ENCODE results near the gene NHP2.

The NHP2 gene

DNA sequence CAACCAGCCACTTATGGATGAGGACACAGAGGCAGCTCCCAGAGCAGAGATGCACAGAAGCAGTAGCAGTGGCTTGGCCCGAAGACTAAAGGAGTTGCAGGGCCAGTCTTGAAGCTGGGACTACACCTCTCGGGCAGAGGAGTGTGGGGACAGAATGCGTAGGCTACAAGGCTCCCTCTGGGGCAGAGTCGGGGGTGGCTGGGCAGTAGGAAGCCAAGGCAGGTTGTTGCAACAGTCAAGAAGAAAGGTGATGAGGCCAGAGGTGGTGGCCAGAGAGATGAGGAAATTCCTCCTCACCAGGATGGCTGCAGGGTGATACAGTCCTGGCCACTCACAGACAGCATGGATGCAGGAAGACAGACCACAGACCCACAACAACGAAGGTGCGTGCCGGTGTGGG is 45.2 kb downstream of the NHP2 start:
- H3K27ac ChIP-seq: no peak overlapping the region
- no peaks in the 10 kb centered on the region for H3K9me3 ChIP-seq
- TF ChIP-seq, protein P1, sequence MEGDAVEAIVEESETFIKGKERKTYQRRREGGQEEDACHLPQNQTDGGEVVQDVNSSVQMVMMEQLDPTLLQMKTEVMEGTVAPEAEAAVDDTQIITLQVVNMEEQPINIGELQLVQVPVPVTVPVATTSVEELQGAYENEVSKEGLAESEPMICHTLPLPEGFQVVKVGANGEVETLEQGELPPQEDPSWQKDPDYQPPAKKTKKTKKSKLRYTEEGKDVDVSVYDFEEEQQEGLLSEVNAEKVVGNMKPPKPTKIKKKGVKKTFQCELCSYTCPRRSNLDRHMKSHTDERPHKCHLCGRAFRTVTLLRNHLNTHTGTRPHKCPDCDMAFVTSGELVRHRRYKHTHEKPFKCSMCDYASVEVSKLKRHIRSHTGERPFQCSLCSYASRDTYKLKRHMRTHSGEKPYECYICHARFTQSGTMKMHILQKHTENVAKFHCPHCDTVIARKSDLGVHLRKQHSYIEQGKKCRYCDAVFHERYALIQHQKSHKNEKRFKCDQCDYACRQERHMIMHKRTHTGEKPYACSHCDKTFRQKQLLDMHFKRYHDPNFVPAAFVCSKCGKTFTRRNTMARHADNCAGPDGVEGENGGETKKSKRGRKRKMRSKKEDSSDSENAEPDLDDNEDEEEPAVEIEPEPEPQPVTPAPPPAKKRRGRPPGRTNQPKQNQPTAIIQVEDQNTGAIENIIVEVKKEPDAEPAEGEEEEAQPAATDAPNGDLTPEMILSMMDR (IDR thresholded peaks at IDR 0.05): no peak
- H3K27me3 ChIP-seq: peaks cover 49% of the 10 kb centered on the region
- H3K4me3 ChIP-seq (ENCODE audit: low read depth in 1 of 2, low read length in 1 of 2): no peak overlapping the region
- no peaks in the 10 kb centered on the region for H3K36me3 ChIP-seq
- peaks cover 15 to 16% of the 10 kb centered on the region in 2 experiments for H3K4me1 ChIP-seq (ENCODE audit: control insufficient read depth in 1 of 2, insufficient read depth in 1 of 2, low read depth in 1 of 2, low read length in 1 of 2)

DNA sequence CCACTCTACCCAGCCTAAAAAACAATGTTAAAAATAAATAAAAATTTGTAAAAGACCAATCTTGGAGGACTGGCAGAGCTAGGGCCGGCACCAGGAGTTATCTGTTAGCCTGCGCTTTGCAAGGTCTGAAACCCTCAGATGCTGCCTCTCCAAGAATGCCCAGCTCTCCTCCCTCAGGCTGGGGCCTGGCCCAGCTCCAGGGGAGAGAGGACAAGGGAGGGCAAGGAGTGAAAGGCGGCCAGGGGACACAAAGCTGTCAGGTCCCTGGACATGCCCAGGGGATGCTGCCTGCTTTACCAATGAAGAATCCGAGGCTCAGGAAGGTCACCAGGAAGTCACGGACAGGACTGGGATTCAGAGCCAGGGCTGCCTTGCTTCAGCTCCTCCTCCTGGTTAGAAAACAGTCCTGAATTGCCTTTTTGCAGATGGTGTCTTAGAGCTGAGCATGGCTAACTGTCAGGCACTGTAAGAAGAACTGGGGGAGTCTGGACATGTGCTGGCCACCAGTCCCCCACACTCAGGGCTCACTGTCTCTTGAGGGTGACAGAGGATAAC is 45.9 kb downstream of the NHP2 start:
- H3K27me3 ChIP-seq: peaks cover 43% of the 10 kb centered on the region
- TF ChIP-seq, protein P1 (IDR thresholded peaks at IDR 0.05): no peak

DNA sequence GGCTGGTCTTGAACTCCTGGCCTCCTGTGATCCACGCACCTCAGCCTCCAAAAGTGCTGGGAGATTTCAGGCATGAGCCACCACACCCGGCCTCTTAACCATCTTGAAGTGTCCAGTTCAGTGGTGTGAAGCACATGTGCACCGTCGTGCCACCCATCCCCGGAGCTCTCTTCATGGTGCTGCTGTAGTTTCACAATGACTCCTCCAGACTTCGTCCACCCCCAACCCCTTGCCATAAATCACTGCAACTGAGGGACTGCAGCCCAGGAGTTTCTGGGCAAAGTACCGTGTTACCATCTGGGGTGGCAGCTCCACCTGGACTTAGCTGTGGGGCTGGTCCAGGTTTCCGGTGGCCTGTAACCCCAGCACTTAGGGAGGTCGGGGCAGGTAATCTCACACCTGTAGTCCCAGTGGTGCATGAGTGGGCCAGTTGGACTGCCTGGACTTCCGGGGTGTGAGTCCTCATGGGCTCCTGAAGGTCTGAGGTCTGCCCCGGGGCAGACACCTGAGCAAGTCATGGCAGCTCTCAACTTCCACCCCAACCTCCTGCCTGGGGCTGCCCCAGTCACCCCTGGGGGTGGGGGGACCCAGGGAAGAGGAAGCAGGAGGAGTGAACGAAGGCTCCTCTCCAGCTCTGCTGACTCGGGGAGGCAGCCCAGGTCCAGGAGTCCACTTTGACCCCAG is 47.0 kb downstream of the NHP2 start:
- Histone ChIP-seq H3K27me3 (peaks cover 31% of the 10 kb centered on the region), H3K36me3 (no peaks in the 10 kb centered on the region), H3K9me3 (no peaks in the 10 kb centered on the region), H3K4me3 (ENCODE audit: low read depth in 1 of 2, low read length in 1 of 2) (no peak overlapping the region), H3K4me1 (ENCODE audit: control insufficient read depth in 1 of 2, insufficient read depth in 1 of 2, low read depth in 1 of 2, low read length in 1 of 2) (peaks cover 10 to 11% of the 10 kb centered on the region in 2 experiments), H3K27ac (no peak overlapping the region)
- TF ChIP-seq, protein P1 (IDR thresholded peaks at IDR 0.05): no peak

More for the DNA sequence above, 45.9 kb downstream of the NHP2 start:
- H3K4me3 ChIP-seq (ENCODE audit: low read depth in 1 of 2, low read length in 1 of 2): no peak overlapping the region
- H3K36me3 ChIP-seq: no peaks in the 10 kb centered on the region
- H3K9me3 ChIP-seq: no peaks in the 10 kb centered on the region
- H3K27ac ChIP-seq: no peak overlapping the region
- H3K4me1 ChIP-seq (ENCODE audit: control insufficient read depth in 1 of 2, insufficient read depth in 1 of 2, low read depth in 1 of 2, low read length in 1 of 2): peaks cover 10 to 12% of the 10 kb centered on the region in 2 experiments

DNA sequence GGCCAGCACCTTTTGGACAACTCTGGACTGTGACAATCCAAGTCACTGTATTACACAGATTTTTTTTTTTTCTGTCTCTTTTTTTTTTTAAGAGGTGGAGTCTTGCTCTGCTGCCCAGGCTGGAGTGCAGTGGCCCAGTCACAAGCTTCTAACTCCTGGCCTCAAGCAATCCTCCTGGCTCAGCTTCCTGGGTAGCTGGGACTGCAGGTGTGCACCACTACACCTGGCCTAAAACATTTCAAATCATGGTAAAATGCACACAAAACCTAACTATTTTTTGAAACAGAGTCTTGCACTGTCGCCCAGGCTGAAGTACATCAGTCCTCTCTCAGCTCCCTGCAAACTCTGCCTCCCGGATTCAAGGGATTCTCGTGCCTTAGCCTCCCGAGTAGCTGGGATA is 47.6 kb downstream of the NHP2 start:
- Histone ChIP-seq H3K9me3 (no peaks in the 10 kb centered on the region), H3K27ac (no peak overlapping the region), H3K4me1 (ENCODE audit: control insufficient read depth in 1 of 2, insufficient read depth in 1 of 2, low read depth in 1 of 2, low read length in 1 of 2) (peaks cover 10 to 11% of the 10 kb centered on the region in 2 experiments), H3K36me3 (no peaks in the 10 kb centered on the region), H3K4me3 (ENCODE audit: low read depth in 1 of 2, low read length in 1 of 2) (no peak overlapping the region), H3K27me3 (peaks cover 25% of the 10 kb centered on the region)
- TF ChIP-seq, protein P1 (IDR thresholded peaks at IDR 0.05): no peak

DNA sequence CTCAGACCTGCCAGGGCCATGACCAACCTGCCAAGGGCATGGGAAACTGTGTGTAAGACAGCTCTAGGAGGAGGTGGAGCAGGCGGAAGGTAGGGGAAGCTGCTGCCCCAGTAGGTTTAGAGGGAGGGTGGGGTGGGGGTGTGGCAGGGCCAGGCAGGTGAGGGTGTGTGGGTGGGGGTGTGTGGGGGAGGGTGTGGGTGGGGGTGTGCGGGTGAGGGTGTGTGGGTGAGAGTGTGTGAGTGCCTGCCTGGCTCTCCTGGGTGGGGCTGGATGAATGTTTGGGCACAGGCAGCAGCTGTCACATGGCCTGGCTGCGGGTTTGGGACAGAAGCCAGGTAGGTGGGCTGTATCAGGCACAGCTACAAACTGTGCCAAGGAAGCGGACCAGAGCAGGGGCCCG is 49.2 kb downstream of the NHP2 start:
- H3K27me3 ChIP-seq: peaks cover 17% of the 10 kb centered on the region
- no peaks in the 10 kb centered on the region for H3K36me3 ChIP-seq
- TF ChIP-seq, protein P1 (IDR thresholded peaks at IDR 0.05): no peak
- H3K4me3 ChIP-seq (ENCODE audit: low read depth in 1 of 2, low read length in 1 of 2): no peak overlapping the region
- H3K27ac ChIP-seq: no peak overlapping the region
- H3K9me3 ChIP-seq: no peaks in the 10 kb centered on the region
- H3K4me1 ChIP-seq (ENCODE audit: control insufficient read depth in 1 of 2, insufficient read depth in 1 of 2, low read depth in 1 of 2, low read length in 1 of 2): peaks cover 10 to 11% of the 10 kb centered on the region in 2 experiments

Data from neutrophil (primary cell).